RWPE1 (cell line): ENCODE measurements around the gene MLEC.

Source experiments
- CTCF ChIA-PET: fragments of 350-600 bp; sonication (Branson Sonifier 250); formaldehyde crosslinking; extraction: SDS; loops from one replicate; lab custom pipeline; 2021; lab: Yijun Ruan, JAX
- POLR2A ChIA-PET: fragments of 400-600 bp; formaldehyde crosslinking; extraction: SDS; loops from one replicate; lab custom pipeline; 2020; ENCODE audit warnings: antibody characterized with exemption; ENCODE audit not compliant: low non-redundant PET; lab: Yijun Ruan, JAX
- DNase-seq: peaks from one replicate; pipeline ENCODE4 v3.0.0; 2012; ENCODE audit warnings: low spot score
- H3K27ac ChIP-seq: fragments of 450-650 bp; 2 replicates; pipeline ENCODE4 v1.5.1; 2017
- CTCF ChIP-seq: fragments of 450-650 bp; conservative IDR thresholded peaks from 2 replicates; pipeline ENCODE4 v1.5.1; 2017; ENCODE audit warnings: low read depth, mild to moderate bottlenecking

The MLEC gene

GRCh38 chr12:120686690-120687577 is at the start of gene MLEC:
Gene MLEC, plus strand, starts transcription at chr12:120687149. Its CDS starts 148 bp downstream, at chr12:120687297.
- peak within 1 kb of the TSS; percentile 94 for H3K27ac ChIP-seq
- ChIA-PET CTCF (interaction anchor here (0.5 to 0.6 kb wide), 4 partner anchors 37 to 322 kb away, joined by 3 to 4 read pairs (median 4); no protein-coding TSS in a partner anchor), POLR2A (no interaction called here)
- TF ChIP-seq CTCF: no peak
- DNase-seq: peak; percentile 100

GRCh38 chr12:120639771-120640721 is 46.9 kb upstream of the MLEC start, which contains the start of gene CABP1:
Gene CABP1, plus strand, starts transcription at chr12:120640626. Its CDS starts 60 bp downstream, at chr12:120640686.
- peak; percentile 24 for TF ChIP-seq CTCF
- CTCF ChIA-PET: interaction anchor here (0.6 to 1.0 kb wide), 3 partner anchors 8 to 154 kb away, joined by 3 to 4 read pairs (median 4); no protein-coding TSS in a partner anchor
- H3K27ac ChIP-seq: no peak within 1 kb of the TSS
- peak; percentile 37 for DNase-seq
- POLR2A ChIA-PET: no interaction called here

- H3K27ac ChIP-seq: no peak overlapping the region
- TF ChIP-seq CTCF: no peak
- ChIA-PET CTCF (interaction anchor here (0.6 kb wide), 3 partner anchors 8 to 332 kb away, joined by 3 to 5 read pairs (median 3); no protein-coding TSS in a partner anchor), POLR2A (no interaction called here)
- peak; percentile 57 for DNase-seq
Observed at GRCh38 chr12:120640861-120641833, 45.8 kb upstream of the MLEC start.

GRCh38 chr12:120642121-120642520 is 44.8 kb upstream of the MLEC start:
- H3K27ac ChIP-seq: no peak overlapping the region
- no peak for TF ChIP-seq CTCF
- no peak for DNase-seq
- CTCF ChIA-PET: no interaction called here
- POLR2A ChIA-PET: no interaction called here

- TF ChIP-seq CTCF: no peak
- ChIA-PET POLR2A (no interaction called here), CTCF (no interaction called here)
- DNase-seq: no peak
- H3K27ac ChIP-seq: no peak overlapping the region
Observed at GRCh38 chr12:120642826-120643225, 44.1 kb upstream of the MLEC start.
